GM23248 (cell line): ENCODE results near the gene CLIC2. TPM values are rescaled to one million over a fixed set of nuclear protein-coding genes. Genes with fewer than 3 reads are reported as not detected.
"Not testable (repeated sequence)": the region's sequence is repeated elsewhere in the genome, so short reads cannot be mapped to it uniquely, and the experiment has no call there.

ENCODE experiments used
- DNase-seq: peaks from one replicate; pipeline ENCODE4 v3.0.0-alpha.2; 2015
- H2AFZ ChIP-seq: fragments of 200-600 bp; sonication (generic); 2 replicates; pipeline ENCODE4 v1.6.1; 2016; ENCODE audit warnings: antibody characterized with exemption
- H3F3A ChIP-seq: fragments of 200-600 bp; sonication (generic); 2 replicates; pipeline ENCODE4 v1.6.1; 2016; ENCODE audit warnings: mild to moderate bottlenecking, antibody characterized with exemption, mixed run types; ENCODE audit not compliant: insufficient read depth
- H3K27ac ChIP-seq: fragments of 200-600 bp; sonication (generic); 2 replicates; pipeline ENCODE4 v1.5.1; 2016; ENCODE audit warnings: mild to moderate bottlenecking
- H3K27me3 ChIP-seq: fragments of 200-600 bp; sonication (generic); replicated peaks from 2 replicates; pipeline ENCODE4 v1.6.1; 2016; ENCODE audit warnings: mild to moderate bottlenecking; ENCODE audit not compliant: insufficient read depth
- H3K36me3 ChIP-seq: fragments of 200-600 bp; sonication (generic); 2 replicates; pipeline ENCODE4 v1.6.1; 2016; ENCODE audit warnings: low read depth, mild to moderate bottlenecking
- H3K4me1 ChIP-seq: fragments of 200-600 bp; sonication (generic); 2 replicates; pipeline ENCODE4 v1.6.1; 2016; ENCODE audit warnings: mild to moderate bottlenecking; ENCODE audit not compliant: insufficient read depth
- H3K4me2 ChIP-seq: fragments of 200-600 bp; sonication (generic); one replicate; pipeline ENCODE4 v1.6.1; 2016; ENCODE audit warnings: mild to moderate bottlenecking; ENCODE audit not compliant: unreplicated experiment
- H3K4me3 ChIP-seq: fragments of 200-600 bp; sonication (generic); 2 replicates; pipeline ENCODE4 v1.5.1; 2016; ENCODE audit warnings: mild to moderate bottlenecking
- H3K79me2 ChIP-seq: fragments of 200-600 bp; sonication (generic); 2 replicates; pipeline ENCODE4 v1.6.1; 2016; ENCODE audit warnings: mild to moderate bottlenecking; ENCODE audit not compliant: insufficient read depth
- H3K9ac ChIP-seq: fragments of 200-600 bp; sonication (generic); 2 replicates; pipeline ENCODE4 v1.6.1; 2016; ENCODE audit warnings: mild to moderate bottlenecking
- H3K9me2 ChIP-seq: fragments of 200-600 bp; sonication (generic); 2 replicates; pipeline ENCODE4 v1.6.1; 2016; ENCODE audit warnings: mixed run types, mild to moderate bottlenecking, moderate library complexity; ENCODE audit not compliant: insufficient read depth
- H3K9me3 ChIP-seq: fragments of 200-600 bp; sonication (generic); one replicate; pipeline ENCODE4 v1.6.1; 2017; ENCODE audit warnings: low read depth
- H4K20me1 ChIP-seq: fragments of 200-600 bp; sonication (generic); 2 replicates; pipeline ENCODE4 v1.6.0; 2016; ENCODE audit not compliant: insufficient read depth
- EZH2 ChIP-seq: fragments of 200-600 bp; sonication (generic); IDR thresholded peaks from 2 replicates; pipeline ENCODE4 v1.6.1; 2018; ENCODE audit warnings: antibody characterized with exemption, mild to moderate bottlenecking; ENCODE audit not compliant: insufficient read depth, poor library complexity, severe bottlenecking
- EZH2phosphoT487 ChIP-seq: fragments of 200-600 bp; sonication (generic); IDR thresholded peaks from 2 replicates; pipeline ENCODE4 v1.6.1; 2018; ENCODE audit warnings: antibody characterized with exemption, moderate library complexity, mild to moderate bottlenecking, low read depth; ENCODE audit not compliant: insufficient read depth
- WGBS, 2 experiments: methylation state at CpG; one replicate each; pipeline ENCODE4 v1.1.6; 2015 to 2017; ENCODE audit warnings: low lambda C conversion rate in 2 of 2, low coverage in 1 of 2; ENCODE audit errors: missing lambda C conversion rate in 2 of 2; 5-methylcytosine and 5-hydroxymethylcytosine counted together
- in situ Hi-C: fragments of 300-500 bp; cut with MboI; formaldehyde crosslinking; loops from 2 replicates; pipeline ENCODE4 v1.15.0; 2020
- polyA plus RNA-seq: library from polyadenylated mRNA; unstranded; fragments of >200 nt; fragmentation: Nextera tagmentation; extraction: Ambion mirVana; gene quantifications from 2 replicates; pipeline ENCODE4 v1.2.1, GENCODE V29; 2016
- total RNA-seq: library from RNA; depleted of rRNA; stranded (reverse); fragments of >200 nt; shearing (Covaris generic); gene quantifications from 2 replicates; pipeline ENCODE4 v1.2.3, GENCODE V29; 2014; rRNA removed

CLIC2 gene
- total RNA-seq: 0.11 TPM in 1 of 2 replicates, not detected in the other
- polyA plus RNA-seq: 0.15 and 0.57 TPM in 2 replicates

GRCh38 chrX:155334486-155335336 lies at the start of gene CLIC2:
Gene CLIC2, minus strand, starts transcription at chrX:155334614. Its CDS starts 187 bp downstream, at chrX:155334427.
- H3K9me3 ChIP-seq: no peaks in the 10 kb centered on the region
- H3K9ac ChIP-seq: no peak within 1 kb of the TSS
- peak; percentile 69 for DNase-seq
- in situ Hi-C loops: no loop called here
- TF ChIP-seq EZH2 (no peak), EZH2phosphoT487 (no peak)
- no peak within 1 kb of the TSS for H3K4me2 ChIP-seq
- 1 to 6% methylated on average over 5 of the region's 5 CpGs for WGBS, 2 experiments
- H3F3A ChIP-seq: no peaks in the 10 kb centered on the region
- no peaks in the 10 kb centered on the region for H3K9me2 ChIP-seq
- no peaks in the 10 kb centered on the region for H4K20me1 ChIP-seq
- no peak within 1 kb of the TSS for H3K27ac ChIP-seq
- no peaks in the 10 kb centered on the region for H3K79me2 ChIP-seq
- no peak within 1 kb of the TSS for H3K4me3 ChIP-seq
- no peaks in the 10 kb centered on the region for H3K4me1 ChIP-seq
- no peaks in the 10 kb centered on the region for H3K36me3 ChIP-seq
- H3K27me3 ChIP-seq: no peaks in the 10 kb centered on the region
- H2AFZ ChIP-seq: peak within 1 kb of the TSS; percentile 56

- in situ Hi-C loops, H3K36me3 ChIP-seq: not testable (repeated sequence)
- WGBS, 2 experiments: no CpG with 5 or more reads among the region's 64 CpGs
These were observed 48.1 kb upstream of the CLIC2 start for GRCh38 chrX:155382529-155382967.

GRCh38 chrX:155381843-155382528 lies 47.6 kb upstream of the CLIC2 start, which contains the start of gene F8A2:
Gene F8A2, plus strand, starts transcription at chrX:155382095. Its CDS starts 20 bp downstream, at chrX:155382115.
- H3K27ac ChIP-seq, H3K9me3 ChIP-seq, H3K36me3 ChIP-seq, H3K4me2 ChIP-seq, H3K4me1 ChIP-seq, H3F3A ChIP-seq, DNase-seq, H4K20me1 ChIP-seq, H3K9ac ChIP-seq, H2AFZ ChIP-seq, in situ Hi-C loops, H3K79me2 ChIP-seq, H3K4me3 ChIP-seq, H3K9me2 ChIP-seq, H3K27me3 ChIP-seq: not testable (repeated sequence)
- no CpG with 5 or more reads among the region's 90 CpGs for WGBS, 2 experiments

More at GRCh38 chrX:155382529-155382967, 48.1 kb upstream of the CLIC2 start:
- not testable (repeated sequence) for H2AFZ ChIP-seq, H3K79me2 ChIP-seq, H3K9me2 ChIP-seq, DNase-seq, H3K27me3 ChIP-seq, H3K27ac ChIP-seq, H3K4me2 ChIP-seq, H3K9me3 ChIP-seq, H4K20me1 ChIP-seq, H3K9ac ChIP-seq, H3K4me1 ChIP-seq, H3K4me3 ChIP-seq, H3F3A ChIP-seq

GRCh38 chrX:155379802-155380201 lies 45.4 kb upstream of the CLIC2 start:
- H3K4me2 ChIP-seq, H4K20me1 ChIP-seq, H3K4me1 ChIP-seq, H3K9me2 ChIP-seq, H2AFZ ChIP-seq, DNase-seq, H3K36me3 ChIP-seq, H3K4me3 ChIP-seq, H3K27me3 ChIP-seq, H3K27ac ChIP-seq, H3F3A ChIP-seq, H3K9me3 ChIP-seq, H3K9ac ChIP-seq, in situ Hi-C loops, H3K79me2 ChIP-seq: not testable (repeated sequence)
- WGBS, 2 experiments: no CpG with 5 or more reads among the region's 7 CpGs

GRCh38 chrX:155373777-155374458 lies 39.5 kb upstream of the CLIC2 start:
- H3K79me2 ChIP-seq, H3F3A ChIP-seq, H3K9me3 ChIP-seq, DNase-seq, H3K4me1 ChIP-seq, H3K27ac ChIP-seq, H4K20me1 ChIP-seq, in situ Hi-C loops, H3K9me2 ChIP-seq, H3K27me3 ChIP-seq, H3K4me2 ChIP-seq, H2AFZ ChIP-seq, H3K9ac ChIP-seq, H3K36me3 ChIP-seq, H3K4me3 ChIP-seq: not testable (repeated sequence)
- no CpG with 5 or more reads among the region's 9 CpGs for WGBS, 2 experiments

GRCh38 chrX:155363712-155364111 lies 29.3 kb upstream of the CLIC2 start:
- H3K4me1 ChIP-seq, H3K9me3 ChIP-seq, H3K9me2 ChIP-seq, H3K27me3 ChIP-seq, H3F3A ChIP-seq, H3K27ac ChIP-seq, H3K4me2 ChIP-seq, DNase-seq, H4K20me1 ChIP-seq, H3K4me3 ChIP-seq, H3K9ac ChIP-seq, H3K79me2 ChIP-seq, H2AFZ ChIP-seq, H3K36me3 ChIP-seq, in situ Hi-C loops: not testable (repeated sequence)
- WGBS, 2 experiments: no CpG with 5 or more reads among the region's 7 CpGs
